HG02852 (cell line): ENCODE results near the gene BCL2L11.
A peak's percentile ranks its signal among the peaks of the same experiment; 100 is the strongest.

Source experiments
- ATAC-seq: cut with Tn5 transposase; IDR thresholded peaks from one replicate; pipeline ENCODE4 v1.9.1; 2021; ENCODE audit warnings: mild to moderate bottlenecking, moderate library complexity; ENCODE audit not compliant: unreplicated experiment

Gene BCL2L11

GRCh38 chr2:111188681-111189080 is 68.0 kb downstream of the BCL2L11 start:
- no peak for ATAC-seq

GRCh38 chr2:111189106-111189505 is 68.4 kb downstream of the BCL2L11 start:
- no peak for ATAC-seq

- no peak for ATAC-seq
Measured at GRCh38 chr2:111190816-111191540, 70.3 kb downstream of the BCL2L11 start.

- no peak for ATAC-seq
Measured at GRCh38 chr2:111191877-111192276, 71.2 kb downstream of the BCL2L11 start.

GRCh38 chr2:111192776-111193368 is 72.2 kb downstream of the BCL2L11 start:
- no peak for ATAC-seq

- ATAC-seq = peak; percentile 78
Measured at GRCh38 chr2:111194835-111195621, 74.3 kb downstream of the BCL2L11 start.

GRCh38 chr2:111196435-111196834 is 75.7 kb downstream of the BCL2L11 start:
- no peak for ATAC-seq

- ATAC-seq = no peak
Measured at GRCh38 chr2:111198701-111199100, 78.0 kb downstream of the BCL2L11 start.

GRCh38 chr2:111199840-111200239 is 79.1 kb downstream of the BCL2L11 start:
- no peak for ATAC-seq

GRCh38 chr2:111200333-111200881 is 79.7 kb downstream of the BCL2L11 start:
- ATAC-seq = no peak

GRCh38 chr2:111201214-111201613 is 80.5 kb downstream of the BCL2L11 start:
- ATAC-seq = peak; percentile 82

- ATAC-seq = no peak
Measured at GRCh38 chr2:111202266-111203040, 81.7 kb downstream of the BCL2L11 start.

- no peak for ATAC-seq
Measured at GRCh38 chr2:111204706-111205105, 84.0 kb downstream of the BCL2L11 start.

GRCh38 chr2:111205774-111206173 is 85.1 kb downstream of the BCL2L11 start:
- no peak for ATAC-seq

- ATAC-seq = no peak
Measured at GRCh38 chr2:111207851-111208250, 87.1 kb downstream of the BCL2L11 start.

- ATAC-seq = peak; percentile 25
Measured at GRCh38 chr2:111208639-111209038, 87.9 kb downstream of the BCL2L11 start.

GRCh38 chr2:111209045-111209514 is 88.4 kb downstream of the BCL2L11 start:
- peak; percentile 94 for ATAC-seq

- ATAC-seq = no peak
Measured at GRCh38 chr2:111210036-111210435, 89.3 kb downstream of the BCL2L11 start.

- ATAC-seq = no peak
Measured at GRCh38 chr2:111213877-111214276, 93.2 kb downstream of the BCL2L11 start.

GRCh38 chr2:111216811-111217652 is 96.3 kb downstream of the BCL2L11 start:
- no peak for ATAC-seq
